ENCODE data around the gene ASIC2. TPM values are rescaled to one million over a fixed set of nuclear protein-coding genes. Genes with fewer than 3 reads are reported as not detected.
A peak's percentile ranks its signal among the peaks of the same experiment; 100 is the strongest.

ASIC2 gene
- total RNA-seq, 1 experiment from 2014 or later, result 0.74 TPM

DNA sequence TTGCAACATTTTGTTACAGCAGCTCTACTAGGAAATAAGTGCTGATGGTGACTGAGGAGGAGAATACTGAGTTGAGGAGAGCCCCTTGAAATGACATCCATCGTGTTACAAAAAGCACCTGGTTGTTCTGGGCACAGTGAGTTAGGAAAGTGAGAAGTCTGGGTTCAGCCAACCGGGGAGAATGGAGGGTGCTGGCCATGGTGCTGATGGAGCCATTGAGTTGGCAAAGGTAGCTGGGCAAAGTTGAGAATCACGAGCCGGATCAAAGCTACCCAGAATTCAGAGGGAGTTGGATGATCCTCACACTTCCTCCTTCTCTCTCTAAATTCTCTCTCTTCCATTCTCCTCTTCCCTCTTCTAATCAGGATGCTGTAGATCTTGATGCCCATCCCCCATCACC is 35.0 kb upstream of the ASIC2 start:
- Histone ChIP-seq H3K14ac (ENCODE audit: insufficient read depth, low read length) (no peak overlapping the region), H2AK5ac (ENCODE audit: insufficient read length, low read length) (no peak overlapping the region), H3K9me3 (ENCODE audit: control insufficient read depth, low read depth, low read length) (no peaks in the 10 kb centered on the region), H4K8ac (replicated peaks; ENCODE audit: insufficient read length, low read depth, low read length) (no peak overlapping the region), H3K4me2 (ENCODE audit: insufficient read depth, insufficient read length, low read length) (no peak overlapping the region), H3K23me2 (ENCODE audit: insufficient read length, low read depth, low read length, poor library complexity, severe bottlenecking) (no peaks in the 10 kb centered on the region), H3K79me2 (ENCODE audit: insufficient read depth, low read length) (no peaks in the 10 kb centered on the region), H4K91ac (ENCODE audit: insufficient read length, low read depth, low read length) (no peak overlapping the region), H3K4me1 (ENCODE audit: insufficient read depth, low read length) (no peaks in the 10 kb centered on the region), H3K23ac (ENCODE audit: insufficient read length, low read depth, low read length) (no peak overlapping the region), H4K5ac (ENCODE audit: insufficient read length, low read depth, low read length) (no peak overlapping the region), H3K27me3 (ENCODE audit: insufficient read depth, low read length) (no peaks in the 10 kb centered on the region; the same call in 1 of the 2 replicates), H2BK12ac (ENCODE audit: insufficient read length, low read depth, low read length) (no peak overlapping the region), H3T11ph (ENCODE audit: low read length) (no peak overlapping the region), H2BK120ac (ENCODE audit: low read depth, low read length, poor library complexity, severe bottlenecking) (no peak overlapping the region), H3K56ac (ENCODE audit: insufficient read length, low read depth, low read length) (no peak overlapping the region), H3K18ac (ENCODE audit: insufficient read length, low read depth, low read length) (no peak overlapping the region), H3K9ac (ENCODE audit: extremely low read depth, insufficient read length, low read length) (no peak overlapping the region), H2BK20ac (ENCODE audit: low read depth, low read length, poor library complexity, severe bottlenecking) (no peak overlapping the region), H4K20me1 (ENCODE audit: control insufficient read depth, insufficient read depth, insufficient read length) (no peaks in the 10 kb centered on the region), H3K4ac (ENCODE audit: low read depth, low read length) (no peak overlapping the region), H2BK15ac (ENCODE audit: low read depth, low read length) (no peak overlapping the region), H2AFZ (ENCODE audit: low read length) (no peak overlapping the region), H3K27ac (ENCODE audit: insufficient read length, low read depth, low read length) (no peak overlapping the region), H2BK5ac (ENCODE audit: insufficient read length, low read length) (no peak overlapping the region), H3K79me1 (ENCODE audit: insufficient read depth, low read depth, low read length, poor library complexity, severe bottlenecking) (no peaks in the 10 kb centered on the region)
- Mint-ChIP-seq H3K4me1 (no peaks in the 10 kb centered on the region), H3K9me3 (peaks cover 0 to 4% of the 10 kb centered on the region in 2 experiments; a peak in 4 of 5 replicates), H3K27ac (no peak overlapping the region), H3K4me3 (no peak overlapping the region), H3K27me3 (ENCODE audit: low read depth) (peaks cover 59% of the 10 kb centered on the region), H3K36me3 (ENCODE audit: insufficient read depth in 1 of 3, low read depth in 3 of 3) (peaks cover 0 to 5% (median 2%) of the 10 kb centered on the region in 3 experiments; a peak in 2 of 7 replicates)
- peak; percentile 61 for DNase-seq
- TF ChIP-seq, protein P1, sequence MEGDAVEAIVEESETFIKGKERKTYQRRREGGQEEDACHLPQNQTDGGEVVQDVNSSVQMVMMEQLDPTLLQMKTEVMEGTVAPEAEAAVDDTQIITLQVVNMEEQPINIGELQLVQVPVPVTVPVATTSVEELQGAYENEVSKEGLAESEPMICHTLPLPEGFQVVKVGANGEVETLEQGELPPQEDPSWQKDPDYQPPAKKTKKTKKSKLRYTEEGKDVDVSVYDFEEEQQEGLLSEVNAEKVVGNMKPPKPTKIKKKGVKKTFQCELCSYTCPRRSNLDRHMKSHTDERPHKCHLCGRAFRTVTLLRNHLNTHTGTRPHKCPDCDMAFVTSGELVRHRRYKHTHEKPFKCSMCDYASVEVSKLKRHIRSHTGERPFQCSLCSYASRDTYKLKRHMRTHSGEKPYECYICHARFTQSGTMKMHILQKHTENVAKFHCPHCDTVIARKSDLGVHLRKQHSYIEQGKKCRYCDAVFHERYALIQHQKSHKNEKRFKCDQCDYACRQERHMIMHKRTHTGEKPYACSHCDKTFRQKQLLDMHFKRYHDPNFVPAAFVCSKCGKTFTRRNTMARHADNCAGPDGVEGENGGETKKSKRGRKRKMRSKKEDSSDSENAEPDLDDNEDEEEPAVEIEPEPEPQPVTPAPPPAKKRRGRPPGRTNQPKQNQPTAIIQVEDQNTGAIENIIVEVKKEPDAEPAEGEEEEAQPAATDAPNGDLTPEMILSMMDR (conservative IDR thresholded peaks at IDR 0.05), result no peak
- WGBS (ENCODE audit: extremely low coverage, insufficient read length, low lambda C conversion rate), result no CpG with 5 or more reads among the region's 4 CpGs

All from H9 (cell line).